Measurements from ENCODE around the gene MAP7D3.
A peak's percentile ranks its signal among the peaks of the same experiment; 100 is the strongest.
"Not testable (repeated sequence)": the region's sequence is repeated elsewhere in the genome, so short reads cannot be mapped to it uniquely, and the experiment has no call there.

Gene MAP7D3

GRCh38 chrX:136251041-136251991 is at the start of gene MAP7D3:
TSS of gene MAP7D3 (minus strand) at chrX:136251400. CDS start at chrX:136251358, 42 bp downstream.
- DNase-seq, result peak; percentile 65

GRCh38 chrX:136300721-136301120 is 49.5 kb upstream of the MAP7D3 start, which contains the start of gene ADGRG4:
TSS of gene ADGRG4 (plus strand) at chrX:136300963. CDS start at chrX:136308778, 7,815 bp downstream.
- not testable (repeated sequence) for DNase-seq

GRCh38 chrX:136295380-136295779 is 44.2 kb upstream of the MAP7D3 start:
- no peak for DNase-seq

- DNase-seq, result no peak
Measured at GRCh38 chrX:136292656-136293055, 41.5 kb upstream of the MAP7D3 start.

GRCh38 chrX:136291824-136292223 is 40.6 kb upstream of the MAP7D3 start:
- DNase-seq, result no peak

GRCh38 chrX:136286375-136286774 is 35.2 kb upstream of the MAP7D3 start:
- DNase-seq, result not testable (repeated sequence)

GRCh38 chrX:136275553-136275952 is 24.4 kb upstream of the MAP7D3 start:
- no peak for DNase-seq

GRCh38 chrX:136273986-136274385 is 22.8 kb upstream of the MAP7D3 start:
- no peak for DNase-seq

GRCh38 chrX:136272325-136272724 is 21.1 kb upstream of the MAP7D3 start:
- no peak for DNase-seq

- DNase-seq, result no peak
Measured at GRCh38 chrX:136271300-136271699, 20.1 kb upstream of the MAP7D3 start.

GRCh38 chrX:136269921-136270320 is 18.7 kb upstream of the MAP7D3 start:
- DNase-seq, result no peak

- peak; percentile 43 for DNase-seq
Measured at GRCh38 chrX:136268051-136269048, 17.1 kb upstream of the MAP7D3 start.

- DNase-seq, result no peak
Measured at GRCh38 chrX:136266828-136267227, 15.6 kb upstream of the MAP7D3 start.

- DNase-seq, result no peak
Measured at GRCh38 chrX:136262812-136263315, 11.7 kb upstream of the MAP7D3 start.

GRCh38 chrX:136262243-136262642 is 11.0 kb upstream of the MAP7D3 start:
- DNase-seq, result no peak

GRCh38 chrX:136261321-136261720 is 10.1 kb upstream of the MAP7D3 start:
- DNase-seq, result no peak

GRCh38 chrX:136260776-136261175 is 9.6 kb upstream of the MAP7D3 start:
- DNase-seq, result no peak

GRCh38 chrX:136259543-136259942 is 8.3 kb upstream of the MAP7D3 start:
- no peak for DNase-seq

- no peak for DNase-seq
Measured at GRCh38 chrX:136258951-136259350, 7.8 kb upstream of the MAP7D3 start.

- DNase-seq, result no peak
Measured at GRCh38 chrX:136256026-136256425, 4.8 kb upstream of the MAP7D3 start.

- DNase-seq, result no peak
Measured at GRCh38 chrX:136255541-136255940, 4.3 kb upstream of the MAP7D3 start.

- DNase-seq, result peak; percentile 54
Measured at GRCh38 chrX:136250191-136251040, 784 bp downstream of the MAP7D3 start.

Measured in stimulated activated CD8-positive, alpha-beta memory T cell treated with anti-CD3 and anti-CD28 coated beads, Interleukin-4, amount 100 ng/mL, for 48 hours (primary cell).